Endothelial cell of umbilical vein (primary cell): Measurements from ENCODE around the gene OSBPL8. TPM values are rescaled to one million over a fixed set of nuclear protein-coding genes. Genes with fewer than 3 reads are reported as not detected.

Source experiments
- BruUV-seq: library from RNA; stranded (reverse); fragments of 400-500 nt; replicated peaks from 2 replicates; lab custom pipeline; 2021; lab: Mats Ljungman, UMichigan
- CTCF ChIA-PET: fragments of 300-600, 350-600 bp; sonication (Branson Sonifier 250); formaldehyde crosslinking; loops from one replicate; lab custom pipeline; 2021; ENCODE audit warnings: antibody characterized with exemption, inconsistent platforms; lab: Charles Lee
- POLR2A ChIA-PET: fragments of 300-600, 350-600 bp; sonication (Branson Sonifier 250); formaldehyde crosslinking; loops from one replicate; lab custom pipeline; 2021; ENCODE audit warnings: antibody characterized with exemption, inconsistent platforms; lab: Charles Lee
- DNase-seq: peaks from one replicate; pipeline ENCODE4 v3.0.0-alpha.2; 2011; ENCODE audit warnings: low read depth, low spot score
- FAIRE-seq: peaks from 2 replicates; lab custom pipeline; 2011; peaks lifted over from hg19 to GRCh38; lab: Jason Lieb, UNC
- H2AFZ ChIP-seq: 2 replicates; pipeline ENCODE4 v1.6.0; 2012; ENCODE audit warnings: low read depth, low read length, control low read depth, inconsistent platforms
- H3K27ac ChIP-seq: 2 replicates; pipeline ENCODE4 v1.5.1; 2011; ENCODE audit warnings: low read depth, mild to moderate bottlenecking, control low read depth, low read length, moderate library complexity; ENCODE audit not compliant: insufficient read depth
- H3K27me3 ChIP-seq, 2 experiments: 2 replicates each; pipeline versions ENCODE4 v1.6.0 to v1.6.1; 2011; ENCODE audit warnings: low read length in 2 of 2, mixed read lengths in 1 of 2; ENCODE audit not compliant: control insufficient read depth in 2 of 2, insufficient read depth in 2 of 2
- H3K36me3 ChIP-seq, 2 experiments: 2 replicates in 1 of 2; 3 replicates in 1 of 2; pipeline ENCODE4 v1.5.1; 2011; ENCODE audit warnings: low read length in 2 of 2, mild to moderate bottlenecking in 1 of 2, moderate library complexity in 1 of 2; ENCODE audit not compliant: control insufficient read depth in 2 of 2, insufficient read depth in 2 of 2; ENCODE audit errors: extremely low read depth in 1 of 2
- H3K4me1 ChIP-seq: 3 replicates; pipeline ENCODE4 v1.5.1; 2011; ENCODE audit warnings: mild to moderate bottlenecking, low read length; ENCODE audit not compliant: control insufficient read depth, insufficient read depth; ENCODE audit errors: extremely low read depth
- H3K4me2 ChIP-seq: 2 replicates; pipeline ENCODE4 v1.6.1; 2011; ENCODE audit warnings: low read length, control low read depth, mixed read lengths; ENCODE audit not compliant: insufficient read depth
- H3K4me3 ChIP-seq, 3 experiments: fragments of 200-600 bp in 1 of 3; sonication (generic), shearing (Covaris generic) in 1 of 3; replicated peaks in 1 of 3; 2 replicates each; pipeline ENCODE4 v1.5.1; 2011 to 2016; ENCODE audit warnings: control low read depth in 3 of 3, low read length in 3 of 3, mild to moderate bottlenecking in 2 of 3, inconsistent platforms in 1 of 3, low read depth in 1 of 3, moderate library complexity in 1 of 3; ENCODE audit not compliant: insufficient read depth in 1 of 3
- H3K79me2 ChIP-seq: 2 replicates; pipeline ENCODE4 v1.6.0; 2012; ENCODE audit warnings: low read length, inconsistent platforms; ENCODE audit not compliant: control insufficient read depth, insufficient read depth
- H3K9ac ChIP-seq: replicated peaks from 2 replicates; pipeline ENCODE3; 2011; ENCODE audit warnings: low read length, control low read depth; ENCODE audit not compliant: insufficient read depth; ENCODE audit errors: extremely low read depth
- H3K9me1 ChIP-seq: replicated peaks from 3 replicates; pipeline ENCODE4 v1.6.0; 2011; ENCODE audit warnings: mild to moderate bottlenecking, low read length; ENCODE audit not compliant: control insufficient read depth, insufficient read depth; ENCODE audit errors: extremely low read depth
- H3K9me3 ChIP-seq: replicated peaks from 2 replicates; pipeline ENCODE4 v1.5.1; 2012; ENCODE audit warnings: low read length, inconsistent platforms; ENCODE audit not compliant: control insufficient read depth, insufficient read depth
- H4K20me1 ChIP-seq: replicated peaks from 2 replicates; pipeline ENCODE3; 2011; ENCODE audit warnings: mild to moderate bottlenecking, low read length; ENCODE audit not compliant: control insufficient read depth, insufficient read depth; ENCODE audit errors: extremely low read depth
- CTCF ChIP-seq, 2 donors: IDR thresholded peaks; 1 replicate in 1 of 2; 2 replicates in 1 of 2; pipeline ENCODE4 v1.5.1; 2011; ENCODE audit warnings: low read length in 2 of 2, mild to moderate bottlenecking in 2 of 2, moderate library complexity in 2 of 2, control low read depth in 1 of 2, inconsistent platforms in 1 of 2, low read depth in 1 of 2; ENCODE audit not compliant: insufficient read depth in 1 of 2; ENCODE audit errors: extremely low read depth in 1 of 2
- EZH2 ChIP-seq: IDR thresholded peaks from 2 replicates; pipeline ENCODE4 v1.6.1; 2012; ENCODE audit warnings: borderline replicate concordance, low read depth, mild to moderate bottlenecking, moderate library complexity, low read length, inconsistent platforms; ENCODE audit not compliant: severe bottlenecking
- FOS ChIP-seq: IDR thresholded peaks from 2 replicates; pipeline ENCODE4 v1.6.1; 2011; ENCODE audit warnings: mild to moderate bottlenecking, low read length, moderate library complexity, borderline replicate concordance; ENCODE audit not compliant: insufficient read depth
- GATA2 ChIP-seq: IDR thresholded peaks from 2 replicates; pipeline ENCODE4 v1.7.0; 2011; ENCODE audit warnings: low read depth, mild to moderate bottlenecking, moderate library complexity, mixed read lengths, low read length; ENCODE audit not compliant: insufficient read length, insufficient read depth
- JUN ChIP-seq: IDR thresholded peaks from 2 replicates; pipeline ENCODE4 v1.6.1; 2011; ENCODE audit warnings: borderline replicate concordance, low read depth; ENCODE audit not compliant: insufficient read length, insufficient read depth
- MYC ChIP-seq: IDR thresholded peaks from one replicate; pipeline ENCODE4 v1.6.1; 2011; ENCODE audit warnings: mild to moderate bottlenecking, low read depth, low read length
- POLR2A ChIP-seq: IDR thresholded peaks from 2 replicates; pipeline ENCODE4 v1.6.1; 2012; ENCODE audit warnings: low read depth, mild to moderate bottlenecking, control low read depth, low read length
- POLR2AphosphoS5 ChIP-seq: IDR thresholded peaks from 2 replicates; pipeline ENCODE4 v1.6.1; 2012; ENCODE audit warnings: low read depth, mild to moderate bottlenecking, control low read depth, low read length, moderate library complexity; ENCODE audit not compliant: insufficient read depth
- dilution Hi-C: fragments of 300-500 bp; cut with MboI; formaldehyde crosslinking; loops from one replicate; pipeline ENCODE4 v1.15.0; 2019; ENCODE audit warnings: low sequenced_read_pairs; ENCODE audit not compliant: extremely low pct_ligation_motif_present
- intact Hi-C: fragments of 100-400 bp; cut with micrococcal nuclease; formaldehyde crosslinking; loops from one replicate; pipeline ENCODE4 v1.10.0; 2022
- polyA plus RNA-seq, 4 experiments: library from polyadenylated mRNA; depleted of rRNA in 3 of 4; stranded (reverse) in 3 of 4; unstranded in 1 of 4; fragments of >200 nt; gene quantifications; 2 replicates each; pipeline versions ENCODE4 v1.2.1 to v1.2.3, GENCODE V29; 2011 to 2012; ENCODE audit warnings: missing spikeins in 1 of 4
- total RNA-seq: library from RNA; stranded (reverse); gene quantifications from 2 replicates; pipeline ENCODE4 v1.2.3, GENCODE V29; 2021
- TF ChIP-seq, protein P1 (sequence below): IDR thresholded peaks from 2 replicates; pipeline ENCODE4 v1.6.1; 2011; ENCODE audit not compliant: insufficient read depth, insufficient read length

OSBPL8 gene
- total and polyA plus RNA-seq, 2 donors (not counting 3 experiments of a cell fraction or from before 2014, with no cell fraction given) = 10.3 to 47.6 TPM

GRCh38 chr12:76568888-76569551, 9.4 kb upstream of the OSBPL8 start:
- DNase-seq = no peak
- Histone ChIP-seq H3K36me3 (no peaks in the 10 kb centered on the region), H3K9me1 (no peaks in the 10 kb centered on the region), H3K9me3 (no peaks in the 10 kb centered on the region), H3K27me3 (no peaks in the 10 kb centered on the region), H3K27ac (no peak overlapping the region), H2AFZ (no peak overlapping the region), H3K4me2 (no peak overlapping the region), H3K9ac (no peak overlapping the region), H3K4me3 (no peak overlapping the region), H4K20me1 (no peaks in the 10 kb centered on the region), H3K4me1 (peaks cover 4% of the 10 kb centered on the region), H3K79me2 (no peaks in the 10 kb centered on the region)
- intact Hi-C loops (no loop called here), dilution Hi-C loops (no loop called here)
- no peak for FAIRE-seq
- BruUV-seq = no TSS peak
- TF ChIP-seq GATA2 (no peak), MYC (no peak), POLR2A (no peak), CTCF (IDR thresholded peaks at IDR 0.05; ENCODE audit: extremely low read depth in 1 of 2, insufficient read depth in 1 of 2, low read depth in 1 of 2, low read length in 2 of 2) (no peak), JUN (no peak), EZH2 (no peak), FOS (no peak), POLR2AphosphoS5 (no peak)
- TF ChIP-seq, protein P1, sequence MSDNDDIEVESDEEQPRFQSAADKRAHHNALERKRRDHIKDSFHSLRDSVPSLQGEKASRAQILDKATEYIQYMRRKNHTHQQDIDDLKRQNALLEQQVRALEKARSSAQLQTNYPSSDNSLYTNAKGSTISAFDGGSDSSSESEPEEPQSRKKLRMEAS = no peak
- ChIA-PET POLR2A (no interaction called here), CTCF (interaction anchor here (1.2 kb wide), 1 partner anchor 17 kb away, joined by 3 read pairs; no protein-coding TSS in a partner anchor)
